Mucosa of descending colon (tissue), 3 donors: ENCODE data around the gene RASA1. TPM values are rescaled to one million over a fixed set of nuclear protein-coding genes. Genes with fewer than 3 reads are reported as not detected.

Source experiments
- ATAC-seq: fragments of 200-7000 bp; cut with Tn5 transposase; one replicate; pipeline ENCODE4 v1.9.1; 2020; ENCODE audit warnings: mild to moderate bottlenecking, moderate library complexity
- DNase-seq, 3 donors: peaks; one replicate each; pipeline ENCODE4 v3.0.0-alpha.2; 2020
- H3K36me3 ChIP-seq: fragments of 200-600 bp; one replicate; pipeline ENCODE4 v1.8.0; 2021; ENCODE audit warnings: low read depth, mild to moderate bottlenecking
- H3K4me1 ChIP-seq: fragments of 200-600 bp; one replicate; pipeline ENCODE4 v1.8.0; 2021; ENCODE audit warnings: low read depth, mild to moderate bottlenecking
- H3K4me3 ChIP-seq: fragments of 200-600 bp; one replicate; pipeline ENCODE4 v1.8.0; 2021; ENCODE audit warnings: mild to moderate bottlenecking
- H3K9me3 ChIP-seq: fragments of 200-600 bp; one replicate; pipeline ENCODE4 v1.8.0; 2021; ENCODE audit warnings: mild to moderate bottlenecking
- CTCF ChIP-seq: fragments of 200-600 bp; IDR thresholded peaks from one replicate; pipeline ENCODE4 v1.8.0; 2022; ENCODE audit warnings: antibody characterized with exemption, mild to moderate bottlenecking
- intact Hi-C, 2 donors: fragments of 100-400 bp; cut with DNase I in 1 of 2; cut with micrococcal nuclease in 1 of 2; formaldehyde crosslinking; loops; one replicate each; pipeline versions ENCODE4 v1.11.0 to v1.11.1; 2022; cut with DNase I, micrococcal nuclease
- total RNA-seq, 3 donors: library from RNA; stranded (reverse); fragmentation: NEBNext Ultra II Directional in 2 of 3; extraction: Animal tissue kit (Norgen Biotek cat#: 25700) in 2 of 3; gene quantifications; one replicate each; pipeline versions ENCODE4 v1.2.1 to v1.2.4, GENCODE V29; 2021 to 2023
- donor health status: DM: no; HTN: no; CAD: no; lungs with moderate emphysema.
- donor health status: DM: no; HTN: no; CAD: no.
- donor health status: DM: no; HTN: yes; CAD: no.

RASA1 gene
- total RNA-seq, 3 donors from 2014 or later = 25.0 to 27.0 (median 25.8) TPM

GRCh38 chr5:87322381-87322780, 54.7 kb downstream of the RASA1 start:
- TF ChIP-seq CTCF = no peak
- intact Hi-C loops = no loop called here
- ATAC-seq = no peak
- DNase-seq = no peak
- no peaks in the 10 kb centered on the region for H3K4me1 ChIP-seq
- no peak overlapping the region for H3K4me3 ChIP-seq
- no peaks in the 10 kb centered on the region for H3K9me3 ChIP-seq
- H3K36me3 ChIP-seq = no peaks in the 10 kb centered on the region

GRCh38 chr5:87327998-87328397, 60.3 kb downstream of the RASA1 start:
- ATAC-seq = no peak
- intact Hi-C loops = no loop called here
- Histone ChIP-seq H3K4me1 (no peaks in the 10 kb centered on the region), H3K9me3 (no peaks in the 10 kb centered on the region), H3K4me3 (no peak overlapping the region), H3K36me3 (no peaks in the 10 kb centered on the region)
- no peak for TF ChIP-seq CTCF
- no peak for DNase-seq

- Histone ChIP-seq H3K4me1 (no peaks in the 10 kb centered on the region), H3K4me3 (no peak overlapping the region), H3K9me3 (no peaks in the 10 kb centered on the region), H3K36me3 (no peaks in the 10 kb centered on the region)
- no peak for DNase-seq
- intact Hi-C loops = no loop called here
- no peak for TF ChIP-seq CTCF
- no peak for ATAC-seq
These were observed 61.4 kb downstream of the RASA1 start for GRCh38 chr5:87329114-87329513.

GRCh38 chr5:87339986-87340385, 72.3 kb downstream of the RASA1 start:
- no peak for TF ChIP-seq CTCF
- Histone ChIP-seq H3K4me3 (no peak overlapping the region), H3K4me1 (no peaks in the 10 kb centered on the region), H3K36me3 (no peaks in the 10 kb centered on the region), H3K9me3 (no peaks in the 10 kb centered on the region)
- intact Hi-C loops = no loop called here
- no peak for DNase-seq
- ATAC-seq = no peak

- H3K4me1 ChIP-seq = no peaks in the 10 kb centered on the region
- H3K36me3 ChIP-seq = no peaks in the 10 kb centered on the region
- H3K4me3 ChIP-seq = no peak overlapping the region
- intact Hi-C loops = no loop called here
- no peak for DNase-seq
- no peaks in the 10 kb centered on the region for H3K9me3 ChIP-seq
- ATAC-seq = peak; percentile 89
- no peak for TF ChIP-seq CTCF
These were observed 73.0 kb downstream of the RASA1 start for GRCh38 chr5:87340716-87341115.

GRCh38 chr5:87347272-87347671, 79.6 kb downstream of the RASA1 start:
- intact Hi-C loops = no loop called here
- no peak for ATAC-seq
- no peak for TF ChIP-seq CTCF
- DNase-seq = no peak
- Histone ChIP-seq H3K36me3 (no peaks in the 10 kb centered on the region), H3K4me1 (no peaks in the 10 kb centered on the region), H3K9me3 (no peaks in the 10 kb centered on the region), H3K4me3 (no peak overlapping the region)
